ENCODE results near the gene TMF1.
A peak's percentile ranks its signal among the peaks of the same experiment; 100 is the strongest.

The TMF1 gene, protein sequence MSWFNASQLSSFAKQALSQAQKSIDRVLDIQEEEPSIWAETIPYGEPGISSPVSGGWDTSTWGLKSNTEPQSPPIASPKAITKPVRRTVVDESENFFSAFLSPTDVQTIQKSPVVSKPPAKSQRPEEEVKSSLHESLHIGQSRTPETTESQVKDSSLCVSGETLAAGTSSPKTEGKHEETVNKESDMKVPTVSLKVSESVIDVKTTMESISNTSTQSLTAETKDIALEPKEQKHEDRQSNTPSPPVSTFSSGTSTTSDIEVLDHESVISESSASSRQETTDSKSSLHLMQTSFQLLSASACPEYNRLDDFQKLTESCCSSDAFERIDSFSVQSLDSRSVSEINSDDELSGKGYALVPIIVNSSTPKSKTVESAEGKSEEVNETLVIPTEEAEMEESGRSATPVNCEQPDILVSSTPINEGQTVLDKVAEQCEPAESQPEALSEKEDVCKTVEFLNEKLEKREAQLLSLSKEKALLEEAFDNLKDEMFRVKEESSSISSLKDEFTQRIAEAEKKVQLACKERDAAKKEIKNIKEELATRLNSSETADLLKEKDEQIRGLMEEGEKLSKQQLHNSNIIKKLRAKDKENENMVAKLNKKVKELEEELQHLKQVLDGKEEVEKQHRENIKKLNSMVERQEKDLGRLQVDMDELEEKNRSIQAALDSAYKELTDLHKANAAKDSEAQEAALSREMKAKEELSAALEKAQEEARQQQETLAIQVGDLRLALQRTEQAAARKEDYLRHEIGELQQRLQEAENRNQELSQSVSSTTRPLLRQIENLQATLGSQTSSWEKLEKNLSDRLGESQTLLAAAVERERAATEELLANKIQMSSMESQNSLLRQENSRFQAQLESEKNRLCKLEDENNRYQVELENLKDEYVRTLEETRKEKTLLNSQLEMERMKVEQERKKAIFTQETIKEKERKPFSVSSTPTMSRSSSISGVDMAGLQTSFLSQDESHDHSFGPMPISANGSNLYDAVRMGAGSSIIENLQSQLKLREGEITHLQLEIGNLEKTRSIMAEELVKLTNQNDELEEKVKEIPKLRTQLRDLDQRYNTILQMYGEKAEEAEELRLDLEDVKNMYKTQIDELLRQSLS

DNA sequence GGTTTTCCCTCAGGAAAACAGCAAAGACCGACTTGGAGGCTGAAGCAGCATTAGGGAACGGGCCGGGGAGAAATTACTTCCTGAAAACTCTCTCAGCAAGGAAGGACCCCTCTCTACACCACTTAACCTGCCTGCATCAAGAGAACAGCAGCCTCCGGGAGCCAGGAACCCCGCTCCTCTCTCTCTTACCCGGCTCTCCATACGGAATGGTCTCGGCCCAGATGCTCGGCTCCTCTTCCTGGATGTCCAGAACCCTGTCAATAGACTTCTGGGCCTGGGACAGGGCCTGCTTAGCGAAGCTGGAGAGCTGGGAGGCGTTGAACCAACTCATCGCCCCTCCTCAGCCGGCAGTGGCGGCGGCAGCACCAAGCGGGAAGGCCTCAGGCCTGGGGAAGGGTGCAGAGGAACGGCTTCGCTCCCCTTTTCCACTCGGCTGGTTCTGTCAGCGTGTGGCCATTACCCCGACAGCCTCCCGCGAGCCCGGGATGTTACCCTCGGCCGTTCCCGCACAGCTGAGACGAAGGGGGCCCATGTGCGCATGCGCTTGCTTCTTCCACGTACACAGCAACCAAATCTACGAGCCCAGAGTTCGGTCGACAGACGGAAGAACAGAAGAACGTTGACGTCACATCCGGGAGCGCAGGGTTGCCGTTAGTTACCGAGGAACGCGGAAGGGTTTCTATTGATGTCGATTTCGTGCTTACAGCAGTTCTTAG, at the start of gene TMF1:
Gene TMF1, minus strand, starts transcription at position 578 of the 716 bp plus-strand sequence. Its CDS starts 247 bp downstream, at position 331.
- DNase-seq (ENCODE audit: low read depth): peak; percentile 98

DNA sequence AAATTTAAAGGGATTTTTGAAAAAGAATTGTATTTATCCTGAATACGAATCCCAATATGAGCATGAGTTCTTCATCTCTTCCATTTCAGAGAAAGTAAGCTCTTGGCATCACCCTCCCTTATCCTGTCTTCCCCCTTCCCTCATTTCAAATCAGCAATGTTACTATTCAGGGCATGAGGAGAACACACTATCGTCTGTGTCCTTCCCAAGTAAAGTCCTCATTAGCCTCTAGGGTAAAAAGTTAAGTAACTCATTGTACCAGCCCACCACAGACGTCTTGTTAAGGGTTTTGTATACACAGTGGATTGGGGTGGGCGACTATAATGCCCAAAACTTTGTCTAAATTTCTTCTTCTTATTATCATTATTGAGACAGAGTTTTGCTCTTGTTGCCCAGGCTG, 47.4 kb upstream of the TMF1 start:
- DNase-seq (ENCODE audit: low read depth): no peak

DNA sequence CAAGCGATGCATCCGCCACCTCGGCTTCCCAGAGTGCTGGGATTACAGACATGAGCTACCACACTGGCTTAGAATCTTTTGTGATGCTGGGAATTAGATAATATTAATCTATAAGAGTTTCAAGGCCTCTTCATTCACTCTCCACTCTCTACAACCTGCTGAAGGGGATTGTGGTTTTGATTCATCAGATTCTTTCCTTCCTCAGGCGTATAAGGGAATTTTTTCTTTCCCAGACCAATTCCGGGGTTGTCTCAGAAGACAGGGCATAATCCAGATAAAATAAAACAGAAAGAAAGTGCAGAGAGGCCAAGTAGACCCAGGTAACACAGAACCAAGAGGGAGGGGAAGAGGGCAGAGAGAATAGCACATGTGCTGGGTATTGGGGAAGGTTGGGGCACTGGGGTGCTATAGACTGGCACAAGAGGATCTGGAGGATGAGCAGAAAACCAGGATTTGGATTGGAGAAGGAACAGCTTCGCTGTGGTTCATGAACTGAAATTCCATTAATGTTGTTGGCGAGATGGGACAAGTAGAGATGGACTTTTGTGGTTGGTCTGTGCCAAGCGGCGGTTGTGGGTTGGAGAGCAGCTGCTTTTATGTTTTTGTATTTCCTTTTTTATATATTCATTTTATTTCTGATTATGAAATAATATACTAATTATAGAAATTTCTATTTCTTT, 45.4 kb upstream of the TMF1 start:
- no peak for DNase-seq (ENCODE audit: low read depth)

DNA sequence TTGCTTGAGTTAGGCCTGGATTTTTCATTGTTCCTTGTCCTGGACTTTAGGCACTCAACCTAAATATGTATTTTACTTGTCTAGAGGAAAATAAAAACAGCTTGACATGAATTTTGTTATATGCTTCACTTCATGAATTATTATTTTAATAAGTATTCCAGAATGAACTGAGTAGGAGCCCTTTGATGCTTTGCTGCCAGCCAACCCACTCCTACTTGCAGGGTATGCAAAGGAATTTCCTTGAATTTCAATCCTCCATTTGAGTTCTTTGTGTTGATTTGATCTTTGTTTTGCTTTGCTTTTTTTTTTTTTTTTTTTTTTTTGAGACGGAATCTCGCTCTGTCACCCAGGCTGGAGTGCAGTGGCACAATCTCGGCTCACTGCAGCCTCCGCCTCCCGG, 44.2 kb upstream of the TMF1 start:
- no peak for DNase-seq (ENCODE audit: low read depth)

DNA sequence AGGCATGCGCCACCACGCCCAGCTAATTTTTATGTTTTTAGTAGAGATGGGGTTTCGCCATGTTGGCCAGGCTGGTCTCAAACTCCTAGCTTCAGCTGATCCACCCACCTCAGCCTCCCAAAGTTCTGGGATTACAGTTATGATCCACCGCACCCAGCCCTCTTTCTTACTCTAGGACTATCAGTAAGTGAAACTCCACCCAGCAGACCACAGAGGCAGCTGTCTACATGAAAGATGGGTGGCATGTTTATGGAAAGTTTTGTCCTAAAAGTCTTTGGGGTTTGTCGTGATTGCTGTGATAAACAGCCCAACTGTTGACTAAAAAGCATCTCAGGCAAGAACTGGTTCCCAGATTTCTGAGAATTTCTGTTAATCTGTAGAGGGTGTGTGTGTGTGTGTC, 43.5 kb upstream of the TMF1 start:
- no peak for DNase-seq (ENCODE audit: low read depth)

DNA sequence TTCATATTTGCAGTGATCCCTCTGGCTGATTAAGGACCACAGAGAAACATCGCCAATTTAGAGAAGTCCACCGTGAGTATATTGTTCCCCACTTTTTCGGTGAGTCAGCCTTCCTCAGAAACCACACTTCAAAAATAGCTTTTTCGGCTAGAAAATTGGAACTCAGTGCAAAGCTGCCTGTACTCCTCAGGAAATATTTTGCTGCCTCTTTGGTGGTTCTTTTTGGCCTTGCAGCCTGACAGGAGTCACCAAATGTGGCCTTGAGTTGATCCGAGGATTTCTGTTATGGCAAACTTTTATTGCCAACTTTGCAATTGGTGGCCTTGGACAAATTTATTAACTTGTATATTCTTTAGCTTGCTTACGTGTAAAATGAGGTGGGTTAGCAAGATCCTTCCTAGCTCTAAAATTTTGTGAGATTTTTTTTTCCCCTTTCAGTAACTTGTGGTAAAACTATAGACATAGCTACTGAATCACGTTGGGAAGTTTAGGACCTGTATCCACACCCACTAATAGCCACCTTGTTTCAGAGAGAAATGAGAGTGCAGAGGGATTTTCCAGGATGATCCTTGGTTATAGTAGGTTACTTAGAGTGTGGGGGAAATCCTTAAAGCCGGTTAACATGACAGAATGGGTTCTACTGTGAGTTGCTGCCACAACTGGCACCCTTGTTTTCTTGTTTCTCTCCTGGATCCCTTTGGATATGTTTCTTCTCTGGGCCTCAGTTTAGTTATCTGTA, 42.5 kb upstream of the TMF1 start:
- no peak for DNase-seq (ENCODE audit: low read depth)

DNA sequence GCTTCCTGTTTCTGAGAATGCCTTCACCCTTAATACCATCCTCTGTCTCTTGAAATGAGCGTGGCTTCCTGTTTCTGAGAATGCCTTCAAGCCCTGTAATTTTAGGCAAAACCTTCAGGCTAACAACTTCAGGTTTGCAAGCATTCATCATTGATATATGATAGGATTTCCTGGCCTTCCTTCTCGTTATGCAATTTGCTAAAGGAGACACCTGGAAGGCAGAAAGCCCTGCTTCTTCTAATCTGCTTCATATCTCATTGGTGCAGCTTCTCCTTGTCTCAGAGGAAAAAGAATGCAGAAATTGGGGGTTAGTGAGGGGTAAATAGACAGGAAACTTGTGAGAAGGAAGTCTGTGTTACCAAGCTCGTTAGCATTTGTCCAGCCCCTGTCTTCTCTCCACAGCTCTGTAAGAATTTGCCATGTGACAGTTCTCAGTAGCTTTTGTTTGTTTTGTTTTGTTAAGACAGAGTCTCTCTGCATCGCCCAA, 39.9 kb upstream of the TMF1 start:
- no peak for DNase-seq (ENCODE audit: low read depth)

DNA sequence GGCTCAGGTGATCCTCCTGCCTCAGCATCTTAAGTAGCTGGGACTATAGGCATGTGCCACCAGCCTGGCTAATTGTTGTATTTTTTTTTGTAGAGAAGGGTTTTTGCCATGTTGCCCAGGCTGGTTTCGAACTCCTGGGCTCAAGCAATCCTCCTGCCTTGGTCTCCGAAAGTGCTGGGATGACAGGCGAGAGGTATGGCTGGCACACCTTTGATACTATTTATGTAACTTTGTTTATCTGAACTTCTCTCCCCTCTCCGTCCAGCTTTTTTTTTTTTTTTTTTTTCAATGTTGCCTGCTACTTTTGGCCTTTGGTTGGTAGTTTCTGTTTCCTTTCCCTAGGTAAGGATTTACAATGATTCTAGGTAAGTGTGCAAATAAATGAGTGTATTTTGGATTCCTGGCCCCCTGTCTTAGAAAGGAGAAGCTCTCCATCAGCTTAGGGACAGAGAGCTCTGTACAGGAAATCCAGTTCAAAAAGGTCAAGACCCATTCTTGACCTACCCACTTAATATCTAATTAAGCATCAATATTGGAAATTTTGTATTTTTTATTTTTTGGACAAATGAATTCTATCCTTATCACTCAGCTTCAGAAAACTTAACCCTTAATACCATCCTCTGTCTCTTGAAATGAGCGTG, 39.4 kb upstream of the TMF1 start:
- no peak for DNase-seq (ENCODE audit: low read depth)

DNA sequence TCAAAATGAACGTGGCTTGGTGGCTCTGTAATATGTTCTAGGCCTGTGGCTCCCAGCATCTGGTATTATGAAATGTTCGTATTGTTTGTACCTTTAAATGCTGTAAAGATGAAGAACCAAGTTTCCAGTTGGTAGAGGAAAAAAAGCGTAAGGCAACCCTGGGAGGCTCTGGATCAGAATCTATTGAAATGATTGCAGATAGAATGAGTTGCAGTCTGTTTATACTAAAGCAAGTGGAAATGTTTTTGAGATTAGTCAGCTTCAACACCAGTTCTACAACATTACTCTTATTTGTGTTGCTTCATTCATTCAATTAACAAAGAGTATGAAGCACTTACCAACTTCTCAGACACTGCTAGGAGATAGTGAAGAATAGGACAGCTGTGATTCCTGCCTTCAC, 37.9 kb upstream of the TMF1 start:
- DNase-seq (ENCODE audit: low read depth): peak; percentile 61

DNA sequence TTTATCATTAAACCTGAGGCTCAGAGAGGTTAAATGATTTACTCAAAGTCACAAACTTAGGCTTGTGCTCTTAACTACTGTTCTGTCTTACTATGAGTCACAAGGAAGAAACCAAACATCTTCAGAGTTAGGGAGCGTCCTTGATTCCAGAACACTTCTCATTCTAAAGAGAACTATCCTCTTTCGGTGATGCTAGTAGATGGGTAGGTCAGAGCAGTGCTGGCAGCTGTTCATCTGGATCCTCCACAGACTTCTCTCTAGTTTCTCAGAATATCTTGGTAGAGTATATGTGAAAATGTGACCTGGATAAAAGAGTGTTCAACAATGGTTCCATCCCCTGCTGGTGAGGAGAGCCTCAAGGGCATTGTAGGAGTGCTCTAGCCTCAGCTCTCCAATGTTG, 35.9 kb upstream of the TMF1 start:
- no peak for DNase-seq (ENCODE audit: low read depth)

DNA sequence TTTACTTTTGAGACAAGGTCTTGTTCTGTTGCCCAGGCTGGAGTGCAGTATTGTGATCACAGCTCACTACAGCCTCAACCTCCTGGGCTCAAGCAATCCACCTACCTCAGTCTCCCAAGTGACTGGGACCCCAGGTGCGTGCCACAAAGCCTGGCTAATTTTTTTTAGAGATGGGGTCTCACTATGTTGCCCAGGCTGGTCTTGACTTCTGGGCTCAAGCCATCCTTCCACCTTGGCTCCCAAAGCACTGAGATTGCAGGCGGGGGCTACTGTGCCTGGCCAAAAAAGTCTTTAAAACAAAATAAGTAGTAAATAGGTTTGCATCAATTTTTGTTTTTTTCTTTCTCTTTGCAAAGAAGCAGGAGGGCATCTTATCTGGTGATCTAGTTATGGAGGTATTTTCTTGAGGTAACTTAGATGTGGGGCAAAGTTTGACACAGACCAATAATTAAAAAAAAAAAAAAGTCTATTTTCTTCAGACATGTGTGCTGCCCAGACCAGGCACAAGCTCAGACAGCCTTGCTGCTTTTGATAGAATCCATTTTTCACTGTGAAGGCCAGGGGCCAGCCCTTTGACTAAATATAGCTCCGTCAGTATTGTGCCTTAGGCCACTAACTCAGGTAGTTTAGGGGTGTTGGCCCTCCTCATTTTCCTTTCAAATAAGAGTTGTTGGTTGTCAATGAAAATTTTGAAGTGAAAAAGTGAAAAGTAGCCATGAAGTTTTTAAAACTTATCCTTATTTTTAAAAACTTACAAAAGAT, 35.1 kb upstream of the TMF1 start:
- no peak for DNase-seq (ENCODE audit: low read depth)

DNA sequence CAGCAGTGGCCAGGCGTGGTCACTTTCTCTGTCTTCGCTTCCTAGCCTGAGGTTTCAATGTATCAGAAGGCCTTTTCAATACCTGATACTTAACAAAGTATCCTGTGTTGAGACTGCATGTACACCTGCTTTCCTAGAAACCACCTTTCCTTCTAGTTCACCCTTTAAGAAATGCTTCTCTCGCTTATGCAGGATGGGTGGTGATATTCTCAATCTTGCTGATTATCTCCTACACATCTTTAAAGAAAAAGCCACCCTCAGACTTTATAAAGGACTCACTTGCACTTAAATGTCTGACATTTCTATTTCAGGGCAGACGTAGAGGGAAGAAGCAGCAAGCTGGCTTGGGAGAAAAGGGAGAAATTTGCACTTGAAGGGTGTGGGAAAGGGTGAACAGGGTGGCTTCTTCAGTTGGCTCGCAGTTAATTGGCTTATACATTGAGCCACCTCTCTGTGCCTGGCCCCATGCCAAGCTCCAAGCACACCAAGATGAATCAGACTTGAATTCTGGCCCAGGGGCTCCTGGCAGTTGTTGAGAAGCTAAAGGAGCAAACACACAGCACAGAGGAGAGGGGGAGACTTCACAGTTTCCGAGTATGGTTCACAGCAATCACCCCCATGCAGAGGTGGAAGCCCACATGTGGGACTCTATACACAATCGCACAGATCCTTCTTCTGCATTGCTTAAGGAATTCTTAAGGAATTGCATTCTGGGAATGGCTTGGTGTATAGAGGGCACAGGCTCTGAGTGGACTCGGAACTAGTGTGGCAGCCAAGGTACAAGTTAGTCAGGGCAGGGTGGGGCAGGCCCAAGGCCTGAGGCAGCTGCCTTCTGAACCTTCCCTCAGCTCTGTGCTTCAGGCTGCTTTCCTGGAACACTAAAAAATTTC, 33.9 kb upstream of the TMF1 start:
- DNase-seq (ENCODE audit: low read depth): peak; percentile 83

DNA sequence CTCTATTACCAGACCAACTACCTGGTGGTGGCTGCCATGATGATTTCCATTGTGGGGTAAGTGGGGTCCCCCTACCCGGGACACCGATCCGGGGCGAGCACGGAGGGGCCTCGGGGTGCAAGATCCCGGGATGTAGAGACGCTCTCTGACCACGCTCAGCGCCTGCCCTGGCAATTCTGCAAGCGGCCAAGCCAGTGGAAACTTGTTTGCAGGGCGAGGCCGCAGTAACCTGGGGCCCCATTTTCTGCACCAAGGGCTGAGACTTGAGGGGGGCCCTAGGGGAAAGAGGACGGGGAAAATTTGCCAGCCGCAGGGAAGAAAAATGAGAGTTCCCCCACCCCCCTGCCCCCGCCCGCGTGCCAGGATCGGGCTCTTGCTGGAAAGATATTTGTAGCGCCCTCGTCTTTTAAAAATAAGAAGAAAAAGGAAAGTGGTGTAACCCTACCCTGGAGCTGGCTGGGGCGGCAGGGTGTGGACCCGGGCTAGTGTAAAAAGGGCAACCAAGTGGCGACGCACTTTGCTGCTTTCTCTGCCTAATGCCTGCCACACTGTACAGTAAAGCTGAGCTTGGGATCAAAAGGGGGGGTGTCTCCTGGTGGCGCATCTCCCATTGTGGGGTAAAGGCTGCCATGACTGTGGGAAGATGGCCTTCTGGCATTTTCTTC, 33.2 kb upstream of the TMF1 start:
- DNase-seq (ENCODE audit: low read depth): no peak

DNA sequence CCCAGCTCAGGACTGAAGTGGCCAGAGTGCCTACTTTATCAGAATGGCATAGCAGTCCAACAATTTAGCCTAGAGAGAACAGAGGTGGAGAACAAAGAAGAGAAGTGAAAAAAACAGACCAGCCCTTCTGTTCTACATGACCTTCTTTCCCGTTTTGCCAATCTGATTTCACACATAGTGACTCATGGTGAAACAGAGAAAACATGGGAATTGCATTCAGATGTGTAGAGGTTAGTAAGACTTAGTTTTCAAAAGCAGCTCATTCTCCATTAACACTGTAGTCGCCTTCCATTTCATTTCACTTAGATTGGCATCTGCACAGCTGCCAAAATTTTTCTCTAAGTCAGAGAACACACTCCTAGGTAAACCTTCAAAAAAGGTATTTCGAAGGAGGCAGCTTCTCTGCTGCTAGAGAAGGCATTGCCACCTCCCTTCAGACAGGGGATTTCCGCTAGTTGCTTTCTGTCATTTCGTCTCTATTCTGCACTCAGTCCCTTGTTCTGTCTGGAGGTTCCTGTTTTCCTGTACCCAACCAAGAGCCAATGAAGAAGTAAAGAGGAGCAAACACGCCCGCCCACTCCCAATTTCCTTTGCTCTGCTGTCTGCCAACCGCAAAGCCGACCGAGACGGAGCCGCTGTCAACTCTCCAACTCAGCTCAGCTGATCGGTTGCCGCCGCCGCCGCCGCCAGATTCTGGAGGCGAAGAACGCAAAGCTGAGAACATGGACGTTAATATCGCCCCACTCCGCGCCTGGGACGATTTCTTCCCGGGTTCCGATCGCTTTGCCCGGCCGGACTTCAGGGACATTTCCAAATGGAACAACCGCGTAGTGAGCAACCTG, 32.4 kb upstream of the TMF1 start, which contains the start of gene ARL6IP5:
Gene ARL6IP5, plus strand, starts transcription at position 612 of the 842 bp plus-strand sequence. Its CDS starts 111 bp downstream, at position 723.
- peak; percentile 80 for DNase-seq (ENCODE audit: low read depth)

DNA sequence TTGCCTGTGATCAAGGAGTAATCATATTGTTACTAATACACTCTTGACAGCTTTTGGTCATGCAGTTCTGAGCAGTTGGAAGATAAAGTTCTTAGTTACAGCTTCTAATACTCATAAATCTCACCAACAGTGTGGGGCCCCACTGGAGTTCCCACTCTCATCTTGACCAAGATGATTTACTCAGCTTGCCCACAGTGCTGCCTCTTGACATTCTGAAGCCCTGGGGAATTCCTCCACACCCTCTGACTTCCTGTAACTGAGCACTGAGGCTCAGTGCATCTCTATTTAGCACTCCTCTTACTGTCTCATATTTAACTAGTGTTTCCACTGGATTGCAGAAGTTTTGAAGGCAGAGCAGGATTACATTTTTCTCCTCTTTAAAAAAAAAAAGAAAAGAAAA, 30.7 kb upstream of the TMF1 start:
- peak; percentile 60 for DNase-seq (ENCODE audit: low read depth)

DNA sequence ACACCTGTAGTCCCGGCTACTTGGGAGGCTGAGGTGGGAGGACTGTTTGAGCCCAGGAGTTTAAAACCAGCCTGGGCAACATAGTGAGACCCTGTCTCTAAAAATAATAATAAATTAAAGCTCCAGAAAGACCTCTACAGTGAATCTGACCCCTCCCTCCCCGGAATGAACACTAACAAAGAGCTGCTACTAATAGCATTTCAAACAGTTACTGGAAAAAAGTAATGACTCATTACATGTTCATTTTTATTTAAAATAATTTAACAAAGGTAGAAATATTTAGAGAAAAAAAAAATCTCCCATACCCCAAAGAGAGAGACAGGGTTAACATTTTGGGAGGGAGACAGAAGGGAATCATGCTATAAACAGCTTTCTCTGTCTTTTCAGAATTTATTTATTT, 30.2 kb upstream of the TMF1 start:
- DNase-seq (ENCODE audit: low read depth): no peak
